GM18508 (cell line): ENCODE measurements around the gene CCDC73.
A peak's percentile ranks its signal among the peaks of the same experiment; 100 is the strongest.
"Not testable (repeated sequence)": the region's sequence is repeated elsewhere in the genome, so short reads cannot be mapped to it uniquely, and the experiment has no call there.

Experiments used
- ATAC-seq: cut with Tn5 transposase; IDR thresholded peaks from one replicate; pipeline ENCODE4 v1.9.1; 2021; ENCODE audit warnings: moderate number of reproducible peaks; ENCODE audit not compliant: insufficient read depth, unreplicated experiment

Gene CCDC73

DNA sequence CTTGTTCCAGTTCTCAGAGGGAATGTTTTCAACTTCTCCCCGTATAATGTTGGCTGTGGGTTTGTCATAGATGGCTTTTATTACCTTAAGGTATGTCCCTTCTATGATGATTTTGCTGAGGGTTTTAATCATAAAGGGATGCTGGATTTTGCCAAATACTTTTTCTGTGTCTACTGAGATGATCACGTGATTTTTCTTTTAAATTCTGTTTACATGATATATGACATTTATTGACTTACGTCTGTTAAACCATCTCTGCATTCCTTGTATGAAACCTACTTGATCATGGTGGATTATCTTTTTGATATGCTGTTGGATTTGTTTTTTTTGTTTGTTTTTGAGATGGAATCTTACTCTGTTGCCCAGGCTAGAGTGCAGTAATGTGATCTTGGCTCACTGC, 85.5 kb downstream of the CCDC73 start:
- ATAC-seq: not testable (repeated sequence)

DNA sequence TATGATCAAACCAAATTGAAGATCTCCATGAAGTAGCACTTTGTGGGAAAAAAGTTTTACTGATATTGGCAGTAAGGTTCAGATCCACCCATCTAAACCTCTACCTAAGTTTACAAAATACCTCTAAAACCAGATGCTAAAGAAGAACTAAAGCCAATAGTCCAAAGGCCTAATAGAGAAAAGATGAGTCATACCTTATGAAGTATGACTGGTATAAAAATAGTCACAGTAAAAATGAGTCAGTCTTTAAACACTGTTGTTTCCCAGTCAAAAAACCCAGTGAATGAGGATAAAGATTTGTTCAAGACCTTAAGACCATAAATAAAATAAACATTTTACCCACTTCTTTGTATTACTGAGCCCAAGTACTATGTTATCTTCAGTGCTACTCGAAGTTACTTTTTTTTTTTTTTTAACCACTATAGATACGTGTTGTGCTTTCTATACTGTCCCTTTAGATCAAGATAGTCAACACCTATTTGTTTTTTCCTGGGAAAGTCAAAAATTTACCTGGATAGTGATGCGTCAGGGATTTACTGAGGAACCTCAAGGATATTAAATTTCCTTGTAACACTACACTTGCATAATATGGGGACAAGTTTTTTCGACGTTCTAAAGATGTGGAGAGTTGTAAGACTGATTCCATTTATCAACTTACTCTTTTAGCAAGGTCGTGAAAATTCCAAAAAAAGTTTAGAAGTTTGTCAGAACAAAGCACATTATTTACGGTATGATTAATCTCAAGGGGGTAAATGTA, 87.3 kb downstream of the CCDC73 start:
- ATAC-seq: peak; percentile 89

DNA sequence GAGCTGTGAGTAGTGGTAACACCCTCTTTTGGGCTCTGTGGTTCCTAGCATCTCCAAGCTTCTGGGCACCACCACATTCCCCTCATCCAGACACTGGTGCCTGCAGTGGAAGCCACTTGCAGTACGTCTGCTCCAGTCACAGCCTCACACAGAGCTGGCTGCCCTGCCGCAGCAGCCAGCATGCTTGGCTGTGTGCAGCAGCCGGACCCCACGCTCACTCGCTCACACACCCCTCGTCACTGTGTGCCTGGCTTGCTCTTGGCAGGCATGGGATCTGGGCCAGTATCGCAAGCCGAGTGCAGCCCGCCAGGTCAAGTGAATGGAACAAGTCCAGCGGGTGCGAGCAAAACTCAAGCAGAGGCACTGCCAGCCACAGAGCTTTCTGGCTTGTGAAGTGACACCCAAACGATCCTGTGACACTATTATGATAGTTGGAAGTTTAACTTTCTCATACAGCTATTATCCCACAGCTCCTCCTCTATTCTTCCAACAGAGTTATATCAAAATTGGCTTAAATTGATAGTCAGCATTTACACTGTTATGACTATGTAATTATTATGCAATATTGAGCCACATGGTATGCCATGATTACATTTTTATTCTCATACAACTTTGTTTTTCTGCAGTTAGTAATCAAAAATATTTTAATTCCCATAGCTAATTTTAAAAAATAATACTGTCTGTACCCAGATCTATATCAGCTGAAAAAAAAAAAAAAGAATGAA, 89.0 kb downstream of the CCDC73 start:
- no peak for ATAC-seq

DNA sequence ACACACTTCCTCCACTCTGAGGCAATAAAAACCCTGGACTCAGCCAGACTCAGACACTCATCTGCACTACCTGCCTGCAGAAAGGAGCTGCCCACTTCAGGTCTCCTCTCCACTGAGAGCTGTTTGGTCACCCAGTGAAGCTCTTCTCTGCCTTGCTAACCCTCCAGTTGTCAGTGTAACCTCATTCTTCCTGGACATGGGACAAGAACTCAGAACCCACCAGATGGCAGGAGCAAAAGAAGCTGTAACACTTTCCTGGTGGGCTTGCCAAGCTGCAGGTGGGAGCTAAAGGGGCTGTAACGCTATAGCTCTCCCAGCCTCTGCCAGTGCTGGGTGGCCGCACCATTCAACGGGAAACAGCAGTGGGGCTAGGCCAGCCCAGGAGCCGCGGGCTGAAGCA, 89.7 kb downstream of the CCDC73 start:
- no peak for ATAC-seq

DNA sequence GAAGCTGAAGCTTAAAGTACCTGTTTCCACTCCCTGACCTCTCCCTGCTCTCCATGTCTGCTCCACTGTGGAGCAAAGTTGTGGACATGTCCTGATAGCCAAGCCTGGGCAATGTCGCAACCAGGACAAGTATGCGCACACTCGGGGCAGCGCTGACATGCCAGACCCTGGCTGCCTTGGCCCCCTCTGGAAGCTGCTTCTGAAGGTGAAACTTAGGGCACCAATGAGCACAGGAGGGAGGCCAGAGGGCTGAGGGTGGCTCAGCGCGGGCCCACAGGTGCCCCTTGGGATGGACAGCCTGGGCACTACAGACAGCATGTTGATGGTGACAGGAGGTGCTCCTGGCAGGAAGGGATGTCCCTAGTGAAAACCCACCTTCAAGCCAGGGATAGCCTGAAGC, 90.2 kb downstream of the CCDC73 start:
- no peak for ATAC-seq

DNA sequence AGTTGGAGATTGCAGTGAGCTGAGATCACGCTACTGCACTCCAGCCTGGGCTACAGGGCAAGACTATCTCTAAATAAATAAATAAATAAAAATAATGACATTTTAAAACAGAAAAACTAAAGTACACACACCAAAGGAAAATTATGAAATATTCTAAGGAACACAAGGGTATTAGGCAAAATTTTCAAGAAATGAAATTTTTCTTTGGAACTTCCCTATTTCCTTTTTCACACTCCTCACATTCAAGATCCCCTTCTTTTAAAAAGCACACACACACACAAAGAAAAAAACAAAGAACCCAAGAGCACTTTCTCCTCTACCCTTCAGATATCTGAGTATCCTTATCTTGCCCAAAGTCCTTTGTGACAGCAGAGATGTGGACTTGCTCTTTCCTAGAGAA, 92.8 kb downstream of the CCDC73 start:
- ATAC-seq: no peak

DNA sequence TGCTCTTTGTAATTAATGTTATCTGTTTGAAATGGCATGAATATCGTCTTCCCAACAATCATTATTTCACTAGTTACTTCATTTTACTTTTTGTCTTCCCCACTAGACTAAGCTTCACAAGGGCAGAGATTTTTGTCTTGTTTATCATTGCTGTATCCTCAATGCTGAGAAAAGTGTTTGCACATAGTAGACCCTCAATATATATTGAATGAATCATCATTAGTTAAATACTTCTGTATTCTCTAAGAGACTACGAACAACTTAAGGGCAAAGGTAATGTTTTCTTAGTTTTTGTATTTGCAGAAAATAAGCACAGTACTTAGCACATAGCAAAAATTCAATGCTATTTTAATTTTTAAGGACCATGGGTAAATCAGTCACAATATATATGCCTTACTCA, 95.9 kb downstream of the CCDC73 start:
- ATAC-seq: no peak

DNA sequence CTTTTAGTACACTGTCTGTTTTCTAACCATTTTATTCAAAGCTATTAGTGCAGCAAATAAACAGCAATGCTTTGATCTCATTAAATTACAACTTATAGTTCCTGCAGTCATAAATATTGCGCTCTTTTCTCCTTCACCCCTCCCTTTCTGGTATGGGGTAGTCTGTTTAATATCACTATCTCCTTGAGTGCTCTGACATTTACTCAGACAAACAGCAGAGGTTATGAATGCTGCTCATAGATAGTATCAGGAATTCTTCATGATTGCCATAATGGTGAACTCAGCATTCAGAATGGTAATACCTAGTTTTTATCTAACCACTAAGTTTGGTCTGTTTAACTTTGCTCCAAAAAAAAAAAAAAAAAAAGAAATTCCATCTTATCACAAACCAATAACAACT, 123.4 kb downstream of the CCDC73 start:
- no peak for ATAC-seq

DNA sequence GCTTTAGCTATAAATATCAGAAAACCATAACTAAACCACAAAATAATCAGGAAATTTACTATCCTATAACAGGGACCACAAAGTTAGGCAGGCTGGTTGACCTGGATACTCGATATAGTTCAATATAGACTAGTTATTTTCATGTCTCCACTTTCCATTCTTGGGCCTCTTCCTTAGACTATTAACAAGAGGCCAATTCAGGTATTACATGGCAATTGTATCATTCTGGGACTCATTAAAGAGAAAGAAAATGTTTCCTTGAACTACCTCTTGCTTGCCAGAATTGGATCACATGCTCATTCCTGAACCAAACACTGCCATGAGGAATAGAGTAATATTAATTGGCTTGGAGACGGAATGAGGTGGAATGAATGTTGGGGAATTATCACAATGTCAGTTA, 134.8 kb downstream of the CCDC73 start:
- no peak for ATAC-seq

DNA sequence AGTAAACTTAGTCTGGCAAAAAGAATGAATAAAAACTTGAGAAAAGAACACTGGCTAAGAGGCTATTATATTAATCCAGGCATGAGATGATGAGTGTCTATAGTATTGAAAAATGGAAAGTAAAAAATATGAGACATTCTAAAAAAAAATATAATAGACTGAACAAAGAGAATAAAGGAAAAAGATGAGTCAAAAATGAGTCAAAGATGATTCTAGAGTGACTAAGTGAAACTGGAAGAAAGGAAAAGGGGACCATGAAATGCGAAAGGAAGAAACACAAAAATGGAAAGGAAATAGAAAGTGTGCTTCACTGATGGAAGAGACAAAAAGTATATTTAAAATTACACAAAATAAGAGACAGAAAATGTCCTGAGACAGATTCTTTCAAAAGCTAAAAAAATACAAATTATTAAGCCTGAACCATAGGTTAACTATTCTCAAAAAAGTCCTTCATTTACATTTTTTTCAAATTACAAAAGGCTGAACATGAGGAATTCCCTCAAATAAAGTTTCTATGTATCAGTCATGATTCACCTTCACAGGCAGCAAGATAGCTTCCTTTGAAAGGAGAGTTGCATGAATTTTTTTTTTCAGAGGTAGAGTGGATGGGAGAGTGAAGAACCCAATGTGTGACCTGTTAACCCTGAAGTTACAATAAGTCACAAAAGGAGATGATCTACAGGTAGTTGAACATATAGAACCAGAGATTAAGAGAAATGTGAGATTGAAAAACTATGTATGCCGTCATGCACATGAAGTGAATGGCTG, 135.6 kb downstream of the CCDC73 start:
- no peak for ATAC-seq

DNA sequence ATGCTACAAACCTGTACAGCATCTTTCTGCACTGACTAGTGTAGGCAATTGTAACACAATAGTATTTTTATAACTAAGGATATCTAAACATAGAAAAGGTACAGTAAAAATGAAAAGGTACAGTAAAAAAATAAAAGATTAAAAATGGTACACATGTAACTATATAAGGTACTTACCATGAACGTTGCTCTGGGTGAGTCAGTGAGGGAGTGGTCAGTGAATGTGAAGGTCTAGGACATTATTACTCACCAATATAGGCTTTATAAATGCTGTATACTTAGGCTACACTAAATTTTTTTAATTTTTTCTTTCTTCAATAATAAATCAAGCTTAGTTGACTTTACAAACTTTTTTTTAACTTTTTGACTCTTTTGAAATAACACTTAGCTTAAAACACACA, 150.9 kb downstream of the CCDC73 start:
- no peak for ATAC-seq

DNA sequence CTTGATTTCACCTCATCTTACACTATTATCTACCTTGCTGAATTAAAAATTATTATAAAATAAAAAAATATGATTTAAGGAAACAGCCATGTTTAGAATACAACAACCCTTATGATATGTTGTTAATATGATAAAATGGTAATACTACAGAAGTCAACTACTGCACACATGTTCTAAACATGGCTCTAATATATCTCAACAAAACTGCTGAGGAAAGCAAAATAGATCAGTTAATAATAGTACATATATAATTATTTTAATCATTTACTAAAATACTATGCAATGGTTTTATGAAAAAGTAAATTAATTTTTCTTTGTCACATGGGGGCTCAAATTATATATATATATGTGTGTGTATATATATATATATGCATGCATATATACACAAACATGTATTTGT, 153.1 kb downstream of the CCDC73 start:
- no peak for ATAC-seq

DNA sequence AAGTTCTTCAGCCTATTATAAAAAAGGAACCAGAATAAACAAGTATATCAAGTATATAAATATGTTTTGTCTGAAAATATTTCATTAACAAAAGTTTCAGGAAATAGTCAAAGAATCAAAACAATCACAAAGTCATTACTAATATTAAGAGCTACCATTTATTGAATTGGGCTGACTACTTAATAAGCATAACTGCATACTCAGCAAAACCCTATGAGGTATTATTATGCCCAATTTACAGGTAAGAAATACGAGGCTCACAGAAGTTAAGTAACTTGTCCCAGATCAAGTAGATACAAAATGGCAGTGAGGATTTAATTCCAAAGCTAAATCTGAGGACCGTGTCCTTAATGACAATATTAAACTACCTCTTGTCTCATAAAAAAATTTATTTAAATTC, 158.6 kb downstream of the CCDC73 start:
- ATAC-seq: no peak

DNA sequence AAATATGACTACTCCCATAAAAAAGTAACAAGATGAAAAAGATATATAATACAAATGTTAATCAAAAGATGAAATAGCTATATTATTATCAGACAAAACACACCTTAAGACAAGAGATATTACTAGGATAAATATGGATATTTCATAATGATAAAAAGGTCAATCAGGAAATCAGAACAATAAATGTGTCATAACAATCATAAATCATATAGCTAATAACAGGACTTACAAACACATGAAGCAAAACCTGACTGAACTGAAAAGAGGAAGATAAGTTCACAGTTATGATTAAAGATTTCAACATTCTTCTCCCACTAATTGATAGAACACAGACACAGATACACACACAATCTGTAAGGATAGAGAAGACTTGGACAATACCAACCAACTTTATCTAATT, 163.6 kb downstream of the CCDC73 start:
- ATAC-seq: no peak

DNA sequence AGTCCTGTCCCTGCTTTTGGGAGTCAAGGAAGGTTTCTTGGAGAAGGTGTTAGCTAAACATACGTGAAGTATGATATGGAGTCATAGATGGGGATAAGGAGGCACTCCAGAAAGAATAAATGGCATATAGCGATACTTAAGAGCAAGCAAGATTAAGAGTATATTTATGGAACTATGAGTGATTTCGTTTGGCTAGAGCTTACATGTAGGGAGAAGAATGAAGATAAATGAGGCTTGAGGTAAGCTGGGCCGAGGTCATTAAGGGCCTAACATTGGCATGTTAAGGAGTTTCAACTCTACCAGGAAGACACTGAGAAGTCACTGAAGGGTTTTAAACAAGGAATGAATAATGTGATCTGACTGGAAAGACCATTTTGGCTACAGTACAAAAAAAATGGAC, 177.6 kb downstream of the CCDC73 start:
- ATAC-seq: no peak

DNA sequence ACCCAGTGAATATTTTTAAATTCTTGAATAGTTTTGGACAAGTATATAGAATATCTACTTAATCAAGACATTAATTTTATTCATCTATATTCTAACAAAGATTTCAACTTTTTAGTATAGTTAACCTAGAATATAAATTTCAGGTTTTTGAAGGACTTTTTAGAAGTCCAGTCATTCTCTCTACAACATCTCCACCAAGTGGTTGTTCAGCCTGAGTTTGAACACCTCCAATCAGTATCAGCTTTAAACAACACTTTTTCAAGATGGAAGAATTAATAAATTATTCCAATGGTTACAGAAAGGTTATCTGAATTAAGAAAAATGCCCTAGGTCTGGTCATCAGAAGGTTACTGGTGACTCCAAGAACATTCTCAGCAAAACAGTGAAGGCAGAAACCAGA, 179.0 kb downstream of the CCDC73 start:
- ATAC-seq: no peak

DNA sequence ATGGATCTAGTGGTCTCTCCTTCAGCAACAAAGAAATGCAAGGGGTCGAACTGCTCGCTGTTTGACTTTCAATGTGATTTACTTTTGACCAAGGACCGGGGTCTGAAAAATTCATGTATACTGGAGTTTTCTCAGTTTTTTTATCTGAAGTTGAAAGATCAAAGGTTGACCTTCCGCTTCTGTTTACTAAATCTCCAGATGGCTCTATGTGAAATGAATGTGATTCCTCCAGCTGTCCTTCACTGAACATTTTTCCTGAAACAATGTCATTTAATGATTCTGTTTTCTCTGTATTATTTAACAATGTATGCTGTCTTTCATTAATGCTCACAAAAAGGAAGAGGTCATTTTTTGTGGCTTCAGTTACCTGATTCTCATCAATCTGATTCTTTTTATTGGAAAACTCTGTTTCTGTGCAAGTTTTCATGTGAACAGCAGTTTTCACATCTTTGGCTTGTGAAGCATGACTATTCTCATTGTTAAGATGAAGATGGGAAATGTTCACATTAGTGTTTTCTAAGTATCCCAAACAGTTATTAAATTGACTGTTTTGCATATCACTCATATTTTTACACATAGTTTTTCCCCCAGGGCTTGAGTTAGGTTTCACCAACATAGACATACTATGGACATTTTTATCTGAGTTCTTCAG, 180.8 kb downstream of the CCDC73 start:
- no peak for ATAC-seq

DNA sequence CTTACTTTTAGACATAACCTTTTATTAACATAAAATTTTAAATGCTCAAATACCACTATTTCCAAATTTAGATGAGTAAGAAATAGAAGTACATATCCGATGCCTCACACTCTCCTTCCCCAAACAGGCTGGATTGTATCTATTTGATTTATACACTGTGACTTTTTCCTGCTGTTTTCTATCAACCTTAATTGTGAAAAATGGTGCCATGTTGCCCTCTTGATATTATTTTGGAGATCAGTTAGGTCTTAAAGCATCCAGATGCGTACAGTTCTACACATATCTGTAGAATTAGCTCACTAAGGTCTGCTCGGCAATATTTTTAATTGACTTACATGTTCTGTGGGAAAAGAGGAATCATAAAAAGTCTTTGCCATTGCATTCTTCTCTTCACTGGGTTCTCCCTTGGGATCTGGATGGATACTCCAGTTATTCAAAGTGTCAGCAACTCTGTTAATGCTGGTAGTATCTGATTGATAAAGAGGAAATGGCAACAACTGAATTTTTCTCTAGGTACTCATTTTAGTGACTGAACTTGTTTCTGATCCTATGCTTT, 183.6 kb downstream of the CCDC73 start:
- no peak for ATAC-seq

DNA sequence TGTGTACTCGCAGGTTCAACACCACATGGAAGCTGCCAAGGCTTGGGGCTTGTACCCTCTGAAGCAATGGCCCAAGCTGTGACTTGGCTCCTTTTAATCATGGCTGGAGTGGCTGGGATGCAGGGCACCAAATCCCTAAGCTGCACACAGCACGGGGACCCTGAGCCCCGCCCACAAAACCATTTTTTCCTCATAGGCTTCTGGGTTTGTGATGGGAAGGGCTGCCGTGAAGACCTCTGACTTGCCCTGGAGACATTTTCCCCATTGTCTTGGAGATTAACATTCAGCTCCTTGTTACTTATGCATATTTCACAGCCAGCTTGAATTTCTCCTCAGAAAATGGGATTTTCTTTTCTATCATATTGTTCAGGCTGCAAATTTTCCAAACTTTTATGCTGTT, 185.6 kb downstream of the CCDC73 start:
- ATAC-seq: not testable (repeated sequence)

DNA sequence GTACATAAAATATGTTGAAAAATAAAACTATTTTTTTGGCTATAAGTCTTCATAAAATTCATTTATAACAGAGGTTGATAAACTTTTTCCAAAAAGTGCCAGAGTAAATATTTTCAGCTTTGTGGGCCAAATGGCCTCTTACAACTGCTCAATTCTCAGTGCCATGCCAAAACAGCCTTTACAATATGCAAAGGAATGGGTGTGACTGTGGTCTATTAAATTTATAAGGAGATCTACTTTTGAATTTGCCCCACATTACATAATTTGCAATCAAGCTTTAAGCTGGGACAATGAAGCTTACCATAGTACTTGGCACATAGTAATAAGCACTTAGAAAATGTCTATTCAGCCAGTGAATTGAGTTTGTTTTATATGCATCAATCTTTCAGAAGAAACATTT, 188.2 kb downstream of the CCDC73 start:
- ATAC-seq: no peak
